Endothelial cell of umbilical vein (primary cell): ENCODE results near the gene C16orf74.

Experiments used
- CTCF ChIP-seq, 2 donors: IDR thresholded peaks; 1 replicate in 1 of 2; 2 replicates in 1 of 2; pipeline ENCODE4 v1.5.1; 2011; ENCODE audit warnings: low read length in 2 of 2, mild to moderate bottlenecking in 2 of 2, moderate library complexity in 2 of 2, control low read depth in 1 of 2, inconsistent platforms in 1 of 2, low read depth in 1 of 2; ENCODE audit not compliant: insufficient read depth in 1 of 2; ENCODE audit errors: extremely low read depth in 1 of 2
- EZH2 ChIP-seq: IDR thresholded peaks from 2 replicates; pipeline ENCODE4 v1.6.1; 2012; ENCODE audit warnings: borderline replicate concordance, low read depth, mild to moderate bottlenecking, moderate library complexity, low read length, inconsistent platforms; ENCODE audit not compliant: severe bottlenecking
- FOS ChIP-seq: IDR thresholded peaks from 2 replicates; pipeline ENCODE4 v1.6.1; 2011; ENCODE audit warnings: mild to moderate bottlenecking, low read length, moderate library complexity, borderline replicate concordance; ENCODE audit not compliant: insufficient read depth
- GATA2 ChIP-seq: IDR thresholded peaks from 2 replicates; pipeline ENCODE4 v1.7.0; 2011; ENCODE audit warnings: low read depth, mild to moderate bottlenecking, moderate library complexity, mixed read lengths, low read length; ENCODE audit not compliant: insufficient read length, insufficient read depth
- JUN ChIP-seq: IDR thresholded peaks from 2 replicates; pipeline ENCODE4 v1.6.1; 2011; ENCODE audit warnings: borderline replicate concordance, low read depth; ENCODE audit not compliant: insufficient read length, insufficient read depth
- POLR2A ChIP-seq: IDR thresholded peaks from 2 replicates; pipeline ENCODE4 v1.6.1; 2012; ENCODE audit warnings: low read depth, mild to moderate bottlenecking, control low read depth, low read length
- POLR2AphosphoS5 ChIP-seq: IDR thresholded peaks from 2 replicates; pipeline ENCODE4 v1.6.1; 2012; ENCODE audit warnings: low read depth, mild to moderate bottlenecking, control low read depth, low read length, moderate library complexity; ENCODE audit not compliant: insufficient read depth

GRCh38 chr16:85774136-85774535 lies 23.2 kb upstream of the C16orf74 start:
- TF ChIP-seq POLR2A (no peak), POLR2AphosphoS5 (no peak), CTCF (IDR thresholded peaks at IDR 0.05; ENCODE audit: extremely low read depth in 1 of 2, insufficient read depth in 1 of 2, low read depth in 1 of 2, low read length in 2 of 2) (no peak), GATA2 (no peak), EZH2 (no peak), FOS (no peak), JUN (no peak)
